Lower leg skin (tissue), 3 donors: Measurements from ENCODE around the gene CFAP157.

Experiments
- POLR2A ChIP-seq, 2 donors: fragments of 450-650 bp; IDR thresholded peaks; one replicate each; pipeline ENCODE4 v1.6.1; 2016 to 2017; ENCODE audit warnings: antibody characterized with exemption in 2 of 2, mild to moderate bottlenecking in 1 of 2, moderate library complexity in 1 of 2
- TF ChIP-seq, protein P1 (sequence below), 3 donors: fragments of 450-650 bp; IDR thresholded peaks; one replicate each; pipeline ENCODE4 v1.5.1; 2016; ENCODE audit warnings: antibody characterized with exemption in 3 of 3, mild to moderate bottlenecking in 3 of 3, moderate library complexity in 2 of 3

GRCh38 chr9:127755061-127756060, 48.6 kb downstream of the CFAP157 start:
- TF ChIP-seq, protein P1, sequence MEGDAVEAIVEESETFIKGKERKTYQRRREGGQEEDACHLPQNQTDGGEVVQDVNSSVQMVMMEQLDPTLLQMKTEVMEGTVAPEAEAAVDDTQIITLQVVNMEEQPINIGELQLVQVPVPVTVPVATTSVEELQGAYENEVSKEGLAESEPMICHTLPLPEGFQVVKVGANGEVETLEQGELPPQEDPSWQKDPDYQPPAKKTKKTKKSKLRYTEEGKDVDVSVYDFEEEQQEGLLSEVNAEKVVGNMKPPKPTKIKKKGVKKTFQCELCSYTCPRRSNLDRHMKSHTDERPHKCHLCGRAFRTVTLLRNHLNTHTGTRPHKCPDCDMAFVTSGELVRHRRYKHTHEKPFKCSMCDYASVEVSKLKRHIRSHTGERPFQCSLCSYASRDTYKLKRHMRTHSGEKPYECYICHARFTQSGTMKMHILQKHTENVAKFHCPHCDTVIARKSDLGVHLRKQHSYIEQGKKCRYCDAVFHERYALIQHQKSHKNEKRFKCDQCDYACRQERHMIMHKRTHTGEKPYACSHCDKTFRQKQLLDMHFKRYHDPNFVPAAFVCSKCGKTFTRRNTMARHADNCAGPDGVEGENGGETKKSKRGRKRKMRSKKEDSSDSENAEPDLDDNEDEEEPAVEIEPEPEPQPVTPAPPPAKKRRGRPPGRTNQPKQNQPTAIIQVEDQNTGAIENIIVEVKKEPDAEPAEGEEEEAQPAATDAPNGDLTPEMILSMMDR (IDR thresholded peaks at IDR 0.05) = no peak
- no peak for TF ChIP-seq POLR2A (IDR thresholded peaks at IDR 0.05)
